HT1080 (cell line): ENCODE measurements around the gene IGF2R. TPM values are rescaled to one million over a fixed set of nuclear protein-coding genes. Genes with fewer than 3 reads are reported as not detected.

Experiments
- total RNA-seq: library from RNA; depleted of rRNA; stranded (reverse); fragments of >200 nt; shearing (Covaris generic); gene quantifications from 2 replicates; pipeline ENCODE4 v1.2.3, GENCODE V29; 2014; rRNA removed

IGF2R gene
- total RNA-seq, 1 experiment from 2014 or later, result 38.1 TPM

Other genes with a start within 250 kb of the IGF2R start
- 100 and 114 TPM in 2 replicates for gene WTAP, start 241.6 kb upstream of the IGF2R start, total RNA-seq
- 97.0 and 99.1 TPM in 2 replicates for gene ACAT2, start 207.0 kb upstream of the IGF2R start, total RNA-seq
- gene TCP1, start 179.5 kb upstream of the IGF2R start, total RNA-seq, result 438 and 555 TPM in 2 replicates
- 144 and 155 TPM in 2 replicates for gene MRPL18, start 178.6 kb upstream of the IGF2R start, total RNA-seq
- gene PNLDC1, start 168.8 kb upstream of the IGF2R start, total RNA-seq, result not detected in 2 replicates
- gene MAS1, start 78.1 kb upstream of the IGF2R start, total RNA-seq, result not detected in 2 replicates
- gene SLC22A1, start 152.7 kb downstream of the IGF2R start, total RNA-seq, result 1.1 and 2.7 TPM in 2 replicates